ENCODE measurements around the gene C4BPB. TPM values are rescaled to one million over a fixed set of nuclear protein-coding genes. Genes with fewer than 3 reads are reported as not detected.

Gene C4BPB
- total RNA-seq, 1 donor from 2014 or later: 0.30 TPM

DNA sequence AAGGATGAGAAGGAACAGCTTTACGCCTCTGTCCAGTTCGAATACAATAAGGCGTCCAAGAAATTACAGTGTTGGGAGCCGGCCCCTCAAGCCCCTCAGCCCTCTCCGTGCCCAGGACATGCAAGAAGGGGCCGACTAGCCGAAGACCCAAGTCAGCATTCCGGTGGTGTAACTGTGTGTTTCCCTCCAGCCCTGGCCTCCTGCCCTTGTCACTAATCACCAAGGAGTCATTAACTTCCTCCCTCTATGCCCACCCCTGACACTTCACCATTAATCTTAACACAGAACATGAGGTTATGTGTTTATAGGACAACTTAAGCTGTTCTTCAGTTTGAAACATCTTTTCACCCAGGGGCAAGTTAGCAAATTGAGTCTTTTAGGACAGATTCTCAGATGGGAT lies 16.4 kb upstream of the C4BPB start:
- Histone ChIP-seq H3K36me3 (peaks cover 77% of the 10 kb centered on the region), H3K4me3 (no peak overlapping the region), H3K4me1 (peaks cover 96% of the 10 kb centered on the region), H3K9me3 (replicated peaks) (no peaks in the 10 kb centered on the region), H3K27me3 (ENCODE audit: low read depth) (no peaks in the 10 kb centered on the region), H3K27ac (replicated peaks) (peak overlapping the region; percentile 82)
- TF ChIP-seq, protein P1, sequence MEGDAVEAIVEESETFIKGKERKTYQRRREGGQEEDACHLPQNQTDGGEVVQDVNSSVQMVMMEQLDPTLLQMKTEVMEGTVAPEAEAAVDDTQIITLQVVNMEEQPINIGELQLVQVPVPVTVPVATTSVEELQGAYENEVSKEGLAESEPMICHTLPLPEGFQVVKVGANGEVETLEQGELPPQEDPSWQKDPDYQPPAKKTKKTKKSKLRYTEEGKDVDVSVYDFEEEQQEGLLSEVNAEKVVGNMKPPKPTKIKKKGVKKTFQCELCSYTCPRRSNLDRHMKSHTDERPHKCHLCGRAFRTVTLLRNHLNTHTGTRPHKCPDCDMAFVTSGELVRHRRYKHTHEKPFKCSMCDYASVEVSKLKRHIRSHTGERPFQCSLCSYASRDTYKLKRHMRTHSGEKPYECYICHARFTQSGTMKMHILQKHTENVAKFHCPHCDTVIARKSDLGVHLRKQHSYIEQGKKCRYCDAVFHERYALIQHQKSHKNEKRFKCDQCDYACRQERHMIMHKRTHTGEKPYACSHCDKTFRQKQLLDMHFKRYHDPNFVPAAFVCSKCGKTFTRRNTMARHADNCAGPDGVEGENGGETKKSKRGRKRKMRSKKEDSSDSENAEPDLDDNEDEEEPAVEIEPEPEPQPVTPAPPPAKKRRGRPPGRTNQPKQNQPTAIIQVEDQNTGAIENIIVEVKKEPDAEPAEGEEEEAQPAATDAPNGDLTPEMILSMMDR (IDR thresholded peaks at IDR 0.05; ENCODE audit: borderline replicate concordance): no peak
- DNase-seq: no peak
- intact Hi-C loops (cut with micrococcal nuclease): no loop called here

DNA sequence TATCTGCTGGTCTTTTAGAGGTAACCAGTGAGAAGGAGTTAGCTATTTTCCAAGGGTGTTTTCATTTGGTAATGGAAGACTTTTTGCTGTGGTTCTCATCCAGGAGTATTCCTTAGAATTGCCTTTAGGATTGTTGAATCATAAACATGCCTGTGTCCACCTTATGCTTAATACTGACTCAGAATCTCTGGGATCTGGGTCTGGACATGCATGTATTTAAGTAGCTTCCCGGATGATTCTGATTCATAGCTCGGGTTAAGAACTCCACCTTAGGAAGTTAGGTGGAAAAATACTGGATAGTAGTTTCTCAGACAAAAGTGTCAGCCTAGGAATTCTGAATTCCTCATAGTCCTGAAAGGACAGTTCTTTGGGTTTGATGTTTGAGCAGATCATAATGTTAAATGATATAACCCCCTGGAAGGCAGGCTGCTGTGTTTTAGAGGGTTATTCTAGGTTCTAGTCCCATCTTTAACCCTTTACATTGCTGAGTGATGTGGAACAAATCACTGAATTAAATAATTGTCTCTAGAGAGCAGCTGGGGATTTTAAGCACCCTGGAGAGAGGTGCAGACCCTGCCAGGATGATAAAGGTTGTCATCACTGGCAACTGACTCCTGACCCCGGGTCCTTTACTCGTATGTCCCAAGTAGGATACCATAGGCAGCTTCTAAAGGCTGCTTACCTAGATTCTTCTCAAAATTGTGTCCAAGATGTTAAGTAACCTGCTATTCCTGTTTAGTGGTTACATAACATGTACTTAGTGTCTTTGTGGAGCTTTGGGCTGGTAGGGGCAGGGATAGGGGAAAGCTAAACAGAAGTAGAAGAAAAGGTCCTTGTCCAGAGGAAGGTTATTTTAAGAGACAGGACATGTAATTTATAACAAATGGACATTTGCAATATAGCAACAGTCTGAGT lies 14.5 kb upstream of the C4BPB start:
- DNase-seq: no peak
- Histone ChIP-seq H3K27me3 (ENCODE audit: low read depth) (no peaks in the 10 kb centered on the region), H3K4me3 (peak overlapping the region; percentile 1), H3K9me3 (replicated peaks) (no peaks in the 10 kb centered on the region), H3K27ac (replicated peaks) (peak overlapping the region; percentile 82), H3K4me1 (peaks cover 97% of the 10 kb centered on the region), H3K36me3 (peaks cover 70% of the 10 kb centered on the region)
- TF ChIP-seq, protein P1 (IDR thresholded peaks at IDR 0.05; ENCODE audit: borderline replicate concordance): no peak
- intact Hi-C loops (cut with micrococcal nuclease): no loop called here

DNA sequence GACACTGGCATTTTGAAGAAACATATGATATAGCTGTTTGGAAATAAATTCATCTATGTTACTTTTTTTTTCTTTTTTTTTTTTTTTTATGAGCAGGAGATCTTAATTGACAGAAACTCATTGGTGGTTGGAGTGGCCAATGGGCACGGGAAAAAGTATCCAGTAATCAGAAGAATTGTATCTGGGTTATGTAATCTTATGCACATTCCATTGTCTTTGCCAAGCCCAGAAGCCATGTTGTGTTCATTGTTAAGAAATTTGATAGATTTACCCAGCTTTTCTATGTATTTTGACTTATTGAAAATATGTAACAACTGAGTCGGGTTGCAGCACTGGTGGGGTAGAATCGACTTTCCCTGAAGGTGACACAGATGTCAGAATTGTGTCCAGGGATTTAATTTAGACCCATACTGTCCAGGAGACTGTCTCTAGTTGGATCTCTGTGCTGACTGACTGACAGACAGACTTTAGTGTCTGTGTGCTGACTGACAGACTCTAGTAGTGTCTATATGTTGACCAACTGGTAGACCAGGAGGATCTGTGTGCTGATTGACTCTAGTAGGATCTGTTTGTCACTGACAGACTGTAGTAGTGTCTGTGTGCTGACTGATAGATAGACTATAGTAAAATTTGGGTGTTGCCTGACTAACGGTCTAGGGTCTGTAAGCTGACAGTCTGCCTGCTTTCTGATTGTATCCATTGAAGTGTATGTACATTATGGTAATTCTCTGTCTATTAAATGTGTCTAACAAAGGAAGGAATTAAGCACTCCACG lies 12.3 kb upstream of the C4BPB start:
- Histone ChIP-seq H3K36me3 (peaks cover 61% of the 10 kb centered on the region), H3K27me3 (ENCODE audit: low read depth) (no peaks in the 10 kb centered on the region), H3K4me1 (peaks cover 75% of the 10 kb centered on the region), H3K9me3 (replicated peaks) (no peaks in the 10 kb centered on the region), H3K27ac (replicated peaks) (peak overlapping the region; percentile 55), H3K4me3 (peak overlapping the region; percentile 5)
- TF ChIP-seq, protein P1 (IDR thresholded peaks at IDR 0.05; ENCODE audit: borderline replicate concordance): no peak
- DNase-seq: no peak
- intact Hi-C loops (cut with micrococcal nuclease): no loop called here

DNA sequence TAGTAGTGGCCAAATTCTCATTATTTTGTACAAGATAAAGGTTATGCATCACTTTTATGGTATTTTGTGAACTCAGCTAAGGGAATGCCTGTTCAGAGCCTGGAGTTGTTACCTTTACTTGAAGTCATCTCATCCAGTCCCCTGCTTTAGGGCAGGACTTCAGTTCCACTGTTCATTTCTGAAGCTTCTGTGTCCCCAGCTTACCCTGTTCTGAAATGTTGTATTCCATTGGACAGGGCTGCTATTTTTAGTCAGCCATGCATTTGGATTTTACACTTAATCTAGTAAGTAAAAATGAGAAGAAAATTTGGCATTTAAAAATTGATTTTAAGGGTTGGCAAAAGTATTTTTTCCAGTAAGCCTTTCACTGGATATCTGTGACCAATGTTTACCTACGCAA lies 11.6 kb upstream of the C4BPB start:
- Histone ChIP-seq H3K27ac (replicated peaks) (peak overlapping the region; percentile 55), H3K4me1 (peaks cover 69% of the 10 kb centered on the region), H3K36me3 (peaks cover 55% of the 10 kb centered on the region), H3K27me3 (ENCODE audit: low read depth) (no peaks in the 10 kb centered on the region), H3K4me3 (peak overlapping the region; percentile 5), H3K9me3 (replicated peaks) (no peaks in the 10 kb centered on the region)
- DNase-seq: no peak
- intact Hi-C loops (cut with micrococcal nuclease): no loop called here
- TF ChIP-seq, protein P1 (IDR thresholded peaks at IDR 0.05; ENCODE audit: borderline replicate concordance): no peak

DNA sequence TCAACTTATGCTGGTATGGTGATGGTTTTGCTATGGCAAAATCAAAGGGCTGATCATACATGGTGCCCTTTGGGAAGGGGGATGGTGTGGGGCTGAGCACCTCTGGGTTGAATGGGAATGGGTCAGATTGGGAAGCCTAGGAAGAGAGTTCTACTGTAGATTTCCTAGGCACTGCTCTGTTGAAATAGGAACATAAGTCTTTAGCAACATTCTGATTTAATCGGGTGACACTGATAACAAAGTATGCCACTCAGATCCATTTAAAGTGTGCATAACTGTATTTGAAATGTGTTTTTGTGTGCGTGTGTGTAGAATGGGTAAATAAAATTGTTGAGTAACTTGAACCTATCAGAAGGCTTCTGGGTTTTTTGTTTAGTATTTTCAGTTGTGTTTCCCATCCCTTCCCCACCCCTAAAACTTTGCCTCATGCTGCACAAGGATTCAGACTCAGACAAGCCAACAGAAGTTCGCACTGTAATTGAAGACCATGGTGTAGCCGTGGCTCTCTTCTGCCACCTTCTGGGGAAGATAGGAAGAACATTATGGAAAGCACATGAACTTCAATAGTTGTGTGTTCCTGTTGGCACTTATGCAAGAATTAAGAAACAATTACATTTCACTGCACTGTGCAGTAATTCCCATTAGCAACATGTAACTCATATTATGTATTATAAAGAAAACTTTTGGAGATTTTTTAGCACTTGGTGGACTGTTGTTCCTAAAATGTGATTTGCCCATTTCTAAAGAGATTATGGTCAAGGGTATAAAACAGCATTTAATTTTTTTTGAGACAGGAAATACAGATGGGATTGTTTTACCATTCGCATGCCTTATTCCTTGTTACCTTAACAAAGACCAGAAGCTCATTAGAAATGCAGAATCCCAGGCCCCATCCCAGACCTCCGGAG lies 10.9 kb upstream of the C4BPB start:
- H3K27me3 ChIP-seq (ENCODE audit: low read depth): no peaks in the 10 kb centered on the region
- H3K36me3 ChIP-seq: peaks cover 47% of the 10 kb centered on the region
- TF ChIP-seq, protein P1 (IDR thresholded peaks at IDR 0.05; ENCODE audit: borderline replicate concordance): peak; percentile 94
- no peak for DNase-seq
- peaks cover 62% of the 10 kb centered on the region for H3K4me1 ChIP-seq
- H3K4me3 ChIP-seq: peak overlapping the region; percentile 5
- H3K9me3 ChIP-seq (replicated peaks): no peaks in the 10 kb centered on the region
- intact Hi-C loops (cut with micrococcal nuclease): no loop called here
- H3K27ac ChIP-seq (replicated peaks): peak overlapping the region; percentile 55
